K562 (cell line): ENCODE results near the gene ZNF33A. TPM values are rescaled to one million over a fixed set of nuclear protein-coding genes. Genes with fewer than 3 reads are reported as not detected.

ENCODE experiments used
- ARHGAP35 ChIP-seq: fragments of 450-650 bp; IDR thresholded peaks from 2 replicates; pipeline ENCODE4 v1.6.1; 2018; ENCODE audit not compliant: partially characterized antibody
- BRD4 ChIP-seq: fragments of 200-600 bp; sonication (generic); IDR thresholded peaks from 2 replicates; pipeline ENCODE4 v1.6.1; 2017; ENCODE audit warnings: inconsistent platforms
- ETV1 ChIP-seq: fragments of 450-650 bp; conservative IDR thresholded peaks from 2 replicates; pipeline ENCODE4 v1.6.1; 2016; ENCODE audit warnings: missing genetic modification characterization, control low read depth, low read depth, missing compliant biosample characterization
- GATAD2B ChIP-seq: fragments of 450-650 bp; IDR thresholded peaks from 2 replicates; pipeline ENCODE4 v1.6.1; 2017; ENCODE audit warnings: mild to moderate bottlenecking, borderline replicate concordance
- MCM7 ChIP-seq, 2 experiments: fragments of 450-650 bp; IDR thresholded peaks; 2 replicates each; pipeline ENCODE4 v1.6.1; 2016 to 2018
- NCOA2 ChIP-seq, 2 experiments: fragments of 450-650 bp; IDR thresholded peaks; 2 replicates each; pipeline ENCODE4 v1.6.1; 2018; ENCODE audit warnings: mild to moderate bottlenecking in 2 of 2, moderate library complexity in 1 of 2; ENCODE audit not compliant: partially characterized antibody in 2 of 2
- PCBP2 ChIP-seq: fragments of 200-400 bp; formaldehyde crosslinking; IDR thresholded peaks from 2 replicates; pipeline ENCODE4 v1.6.1; 2018; ENCODE audit warnings: low read length, low read depth, mild to moderate bottlenecking, moderate library complexity; ENCODE audit not compliant: poor library complexity, severe bottlenecking
- RNF2 ChIP-seq: sonication (generic); IDR thresholded peaks from 2 replicates; pipeline ENCODE4 v1.6.1; 2016
- SMARCC2 ChIP-seq: fragments of 450-650 bp; IDR thresholded peaks from 2 replicates; pipeline ENCODE4 v1.6.1; 2017; ENCODE audit warnings: antibody characterized with exemption, moderate library complexity, mild to moderate bottlenecking, low read depth
- SRSF1 ChIP-seq: fragments of 200-400 bp; formaldehyde crosslinking; IDR thresholded peaks from 2 replicates; pipeline ENCODE4 v1.6.1; 2017; ENCODE audit warnings: mild to moderate bottlenecking, low read depth, low read length, moderate library complexity
- STAT5B ChIP-seq: fragments of 250-450 bp; sonication (Bioruptor Pico); IDR thresholded peaks from 2 replicates; pipeline ENCODE4 v1.8.0; 2021; ENCODE audit warnings: mild to moderate bottlenecking, inconsistent platforms
- TRIM24 ChIP-seq, 2 experiments: fragments of 450-650 bp; IDR thresholded peaks; 2 replicates each; pipeline ENCODE4 v1.6.1; 2016
- ZNF507 ChIP-seq: conservative IDR thresholded peaks from 2 replicates; pipeline ENCODE4 v1.6.1; 2017; ENCODE audit warnings: missing genetic modification characterization, missing compliant biosample characterization
- polyA plus RNA-seq, 8 experiments: library from polyadenylated mRNA; depleted of rRNA in 4 of 8; stranded (reverse) in 5 of 8; unstranded in 3 of 8; fragments of >200 nt; fragmentation: Nextera tagmentation in 2 of 8; fragmentation: Illumina TruSeq in 1 of 8; extraction: Ambion mirVana in 2 of 8; extraction: Trizol in 1 of 8; gene quantifications; 2 replicates each; pipeline versions ENCODE4 v1.2.1 to v1.2.3, GENCODE V29; 2011 to 2014; ENCODE audit warnings: inconsistent platforms in 1 of 8, missing spikeins in 1 of 8
- total RNA-seq, 7 experiments: library from RNA; depleted of rRNA in 6 of 7; stranded (reverse); fragments of >200 nt in 6 of 7; fragmentation: Illumina TruSeq in 2 of 7; extraction: Trizol in 2 of 7; gene quantifications; 2 replicates each; pipeline versions ENCODE4 v1.2.1 to v1.2.3, GENCODE V29; 2011 to 2021; ENCODE audit warnings: low replicate concordance in 1 of 7
- TF ChIP-seq, protein P1 (sequence below): fragments of 450-650 bp; formaldehyde crosslinking; IDR thresholded peaks from 2 replicates; pipeline ENCODE4 v1.4.0; 2022; ENCODE audit warnings: missing genetic modification characterization
- TF ChIP-seq, protein P2 (sequence below): sonication (generic); IDR thresholded peaks from 2 replicates; pipeline ENCODE4 v1.6.1; 2016
- TF ChIP-seq, protein P3 (sequence below): sonication (generic); formaldehyde crosslinking; IDR thresholded peaks from 2 replicates; pipeline ENCODE4 v1.8.1; 2023; ENCODE audit warnings: mild to moderate bottlenecking, missing genetic modification reagents

ZNF33A gene
- total and polyA plus RNA-seq, 9 of the 15 experiments (the other 6 are each of a cell fraction or from before 2014, with no cell fraction given) = 8.1 to 27.5 (median 16.4) TPM

DNA sequence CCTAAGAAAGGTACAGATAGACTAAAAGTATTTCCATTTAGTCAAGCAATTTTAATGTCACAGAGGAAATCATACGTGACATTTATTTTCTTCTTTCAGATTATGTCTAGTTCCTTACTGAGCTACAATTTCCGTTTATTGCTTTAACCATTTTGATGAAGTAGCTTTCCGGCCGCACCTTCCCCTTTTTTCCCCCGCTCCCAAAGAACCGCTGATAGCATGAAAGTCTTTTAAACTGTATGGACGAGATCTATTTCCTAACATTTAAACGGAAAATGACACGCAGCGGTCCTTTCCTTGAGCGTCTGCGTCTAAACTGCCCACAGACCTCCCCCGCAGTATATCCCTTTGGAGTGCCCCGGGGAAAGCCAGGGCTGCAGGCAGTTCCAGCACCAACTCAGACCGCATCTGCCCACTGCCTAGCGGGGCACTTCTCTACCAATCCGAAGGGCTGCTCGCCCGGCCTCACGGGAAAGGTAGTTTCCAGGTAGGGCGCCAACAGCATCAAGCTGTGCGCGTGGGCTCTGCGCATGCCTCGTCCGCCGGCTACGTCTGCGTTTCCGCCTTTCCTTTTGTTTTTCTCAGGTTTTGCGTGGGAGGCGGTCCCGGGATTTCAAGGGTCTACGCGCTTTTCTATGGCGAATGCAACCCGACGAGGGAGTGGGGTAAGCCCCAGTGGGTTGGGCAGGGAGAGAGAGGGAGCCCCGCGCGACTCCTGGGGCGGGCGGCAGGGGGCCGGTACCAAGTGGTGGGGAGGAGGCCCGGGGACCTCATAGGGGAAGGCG lies at the start of gene ZNF33A (continued):
- TF ChIP-seq NCOA2 (IDR thresholded peaks at IDR 0.05; ENCODE audit: partially characterized antibody in 2 of 2) = no peak
- TF ChIP-seq STAT5B = no peak
- no peak for TF ChIP-seq MCM7 (IDR thresholded peaks at IDR 0.05)
- TF ChIP-seq, protein P1, sequence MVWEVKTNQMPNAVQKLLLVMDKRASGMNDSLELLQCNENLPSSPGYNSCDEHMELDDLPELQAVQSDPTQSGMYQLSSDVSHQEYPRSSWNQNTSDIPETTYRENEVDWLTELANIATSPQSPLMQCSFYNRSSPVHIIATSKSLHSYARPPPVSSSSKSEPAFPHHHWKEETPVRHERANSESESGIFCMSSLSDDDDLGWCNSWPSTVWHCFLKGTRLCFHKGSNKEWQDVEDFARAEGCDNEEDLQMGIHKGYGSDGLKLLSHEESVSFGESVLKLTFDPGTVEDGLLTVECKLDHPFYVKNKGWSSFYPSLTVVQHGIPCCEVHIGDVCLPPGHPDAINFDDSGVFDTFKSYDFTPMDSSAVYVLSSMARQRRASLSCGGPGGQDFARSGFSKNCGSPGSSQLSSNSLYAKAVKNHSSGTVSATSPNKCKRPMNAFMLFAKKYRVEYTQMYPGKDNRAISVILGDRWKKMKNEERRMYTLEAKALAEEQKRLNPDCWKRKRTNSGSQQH (CRISPR knock-in tag) = no peak
- no peak for TF ChIP-seq ZNF507 (tag)
- no peak for TF ChIP-seq PCBP2
- no peak for TF ChIP-seq ETV1 (tag)
- TF ChIP-seq, protein P2, sequence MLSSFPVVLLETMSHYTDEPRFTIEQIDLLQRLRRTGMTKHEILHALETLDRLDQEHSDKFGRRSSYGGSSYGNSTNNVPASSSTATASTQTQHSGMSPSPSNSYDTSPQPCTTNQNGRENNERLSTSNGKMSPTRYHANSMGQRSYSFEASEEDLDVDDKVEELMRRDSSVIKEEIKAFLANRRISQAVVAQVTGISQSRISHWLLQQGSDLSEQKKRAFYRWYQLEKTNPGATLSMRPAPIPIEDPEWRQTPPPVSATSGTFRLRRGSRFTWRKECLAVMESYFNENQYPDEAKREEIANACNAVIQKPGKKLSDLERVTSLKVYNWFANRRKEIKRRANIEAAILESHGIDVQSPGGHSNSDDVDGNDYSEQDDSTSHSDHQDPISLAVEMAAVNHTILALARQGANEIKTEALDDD = no peak
- no peak for TF ChIP-seq GATAD2B
- 0 out of 2 replicates have a peak, but pooled peaks have one; percentile 34 for TF ChIP-seq BRD4
- TF ChIP-seq SRSF1 = no peak
- TF ChIP-seq ARHGAP35 = no peak
- TF ChIP-seq RNF2 = no peak
- TF ChIP-seq SMARCC2 = no peak
- TF ChIP-seq, protein P3, sequence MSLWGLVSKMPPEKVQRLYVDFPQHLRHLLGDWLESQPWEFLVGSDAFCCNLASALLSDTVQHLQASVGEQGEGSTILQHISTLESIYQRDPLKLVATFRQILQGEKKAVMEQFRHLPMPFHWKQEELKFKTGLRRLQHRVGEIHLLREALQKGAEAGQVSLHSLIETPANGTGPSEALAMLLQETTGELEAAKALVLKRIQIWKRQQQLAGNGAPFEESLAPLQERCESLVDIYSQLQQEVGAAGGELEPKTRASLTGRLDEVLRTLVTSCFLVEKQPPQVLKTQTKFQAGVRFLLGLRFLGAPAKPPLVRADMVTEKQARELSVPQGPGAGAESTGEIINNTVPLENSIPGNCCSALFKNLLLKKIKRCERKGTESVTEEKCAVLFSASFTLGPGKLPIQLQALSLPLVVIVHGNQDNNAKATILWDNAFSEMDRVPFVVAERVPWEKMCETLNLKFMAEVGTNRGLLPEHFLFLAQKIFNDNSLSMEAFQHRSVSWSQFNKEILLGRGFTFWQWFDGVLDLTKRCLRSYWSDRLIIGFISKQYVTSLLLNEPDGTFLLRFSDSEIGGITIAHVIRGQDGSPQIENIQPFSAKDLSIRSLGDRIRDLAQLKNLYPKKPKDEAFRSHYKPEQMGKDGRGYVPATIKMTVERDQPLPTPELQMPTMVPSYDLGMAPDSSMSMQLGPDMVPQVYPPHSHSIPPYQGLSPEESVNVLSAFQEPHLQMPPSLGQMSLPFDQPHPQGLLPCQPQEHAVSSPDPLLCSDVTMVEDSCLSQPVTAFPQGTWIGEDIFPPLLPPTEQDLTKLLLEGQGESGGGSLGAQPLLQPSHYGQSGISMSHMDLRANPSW (CRISPR knock-in tag) = no peak
- no peak for TF ChIP-seq TRIM24 (IDR thresholded peaks at IDR 0.05)
